Activated effector memory CD4-positive, alpha-beta T cell treated with anti-CD3 and anti-CD28 coated beads, Interleukin-2, amount 50 U/mL, for 16 hours (primary cell): ENCODE results near the gene BRIP1.
"Not testable (repeated sequence)": the region's sequence is repeated elsewhere in the genome, so short reads cannot be mapped to it uniquely, and the experiment has no call there.

Experiments
- DNase-seq: peaks from one replicate; pipeline ENCODE4 v3.0.0-alpha.2; 2020

Gene BRIP1

GRCh38 chr17:61795546-61795945, 67.8 kb downstream of the BRIP1 start:
- DNase-seq: no peak

- DNase-seq: no peak
Measured at GRCh38 chr17:61794792-61795191, 68.5 kb downstream of the BRIP1 start.

- no peak for DNase-seq
Measured at GRCh38 chr17:61794242-61794641, 69.1 kb downstream of the BRIP1 start.

GRCh38 chr17:61793565-61793964, 69.8 kb downstream of the BRIP1 start:
- DNase-seq: no peak

GRCh38 chr17:61789872-61790271, 73.5 kb downstream of the BRIP1 start:
- DNase-seq: no peak

- no peak for DNase-seq
Measured at GRCh38 chr17:61786088-61786487, 77.2 kb downstream of the BRIP1 start.

- DNase-seq: no peak
Measured at GRCh38 chr17:61784510-61784909, 78.8 kb downstream of the BRIP1 start.

- no peak for DNase-seq
Measured at GRCh38 chr17:61783556-61784304, 79.6 kb downstream of the BRIP1 start.

GRCh38 chr17:61783120-61783519, 80.2 kb downstream of the BRIP1 start:
- no peak for DNase-seq

GRCh38 chr17:61782683-61783082, 80.6 kb downstream of the BRIP1 start:
- no peak for DNase-seq

GRCh38 chr17:61775364-61775763, 88.0 kb downstream of the BRIP1 start:
- DNase-seq: no peak

GRCh38 chr17:61774724-61775123, 88.6 kb downstream of the BRIP1 start:
- DNase-seq: no peak

GRCh38 chr17:61774087-61774486, 89.2 kb downstream of the BRIP1 start:
- not testable (repeated sequence) for DNase-seq

GRCh38 chr17:61770752-61771533, 92.4 kb downstream of the BRIP1 start:
- DNase-seq: no peak

- no peak for DNase-seq
Measured at GRCh38 chr17:61770043-61770442, 93.3 kb downstream of the BRIP1 start.

- DNase-seq: no peak
Measured at GRCh38 chr17:61768405-61768804, 94.9 kb downstream of the BRIP1 start.

- no peak for DNase-seq
Measured at GRCh38 chr17:61766520-61766919, 96.8 kb downstream of the BRIP1 start.

GRCh38 chr17:61764846-61765245, 98.5 kb downstream of the BRIP1 start:
- no peak for DNase-seq

- DNase-seq: no peak
Measured at GRCh38 chr17:61761827-61762226, 101.5 kb downstream of the BRIP1 start.

- no peak for DNase-seq
Measured at GRCh38 chr17:61759362-61759761, 104.0 kb downstream of the BRIP1 start.

GRCh38 chr17:61758430-61758829, 104.9 kb downstream of the BRIP1 start:
- no peak for DNase-seq

GRCh38 chr17:61757168-61757567, 106.2 kb downstream of the BRIP1 start:
- no peak for DNase-seq

- DNase-seq: no peak
Measured at GRCh38 chr17:61756561-61756960, 106.8 kb downstream of the BRIP1 start.

GRCh38 chr17:61755668-61756067, 107.7 kb downstream of the BRIP1 start:
- DNase-seq: no peak
